Ovary (tissue), 3 donors: ENCODE data around the gene PCTP.

ENCODE experiments used
- EP300 ChIP-seq: sonication (generic); formaldehyde crosslinking; IDR thresholded peaks from one replicate; pipeline ENCODE4 v1.6.1; 2017; ENCODE audit warnings: antibody characterized with exemption
- POLR2A ChIP-seq: fragments of 450-650 bp; IDR thresholded peaks from one replicate; pipeline ENCODE4 v1.6.1; 2017; ENCODE audit warnings: antibody characterized with exemption, mild to moderate bottlenecking, moderate library complexity
- TF ChIP-seq, protein P1 (sequence below), 3 donors: fragments of 450-650 bp in 2 of 3; fragments of 200-600 bp in 1 of 3; IDR thresholded peaks; one replicate each; pipeline versions ENCODE4 v1.5.1 to v1.8.0; 2016 to 2022; ENCODE audit warnings: antibody characterized with exemption in 3 of 3, mild to moderate bottlenecking in 1 of 3
- donor health status: DM: no; HTN: no; CAD: no.

- TF ChIP-seq, protein P1, sequence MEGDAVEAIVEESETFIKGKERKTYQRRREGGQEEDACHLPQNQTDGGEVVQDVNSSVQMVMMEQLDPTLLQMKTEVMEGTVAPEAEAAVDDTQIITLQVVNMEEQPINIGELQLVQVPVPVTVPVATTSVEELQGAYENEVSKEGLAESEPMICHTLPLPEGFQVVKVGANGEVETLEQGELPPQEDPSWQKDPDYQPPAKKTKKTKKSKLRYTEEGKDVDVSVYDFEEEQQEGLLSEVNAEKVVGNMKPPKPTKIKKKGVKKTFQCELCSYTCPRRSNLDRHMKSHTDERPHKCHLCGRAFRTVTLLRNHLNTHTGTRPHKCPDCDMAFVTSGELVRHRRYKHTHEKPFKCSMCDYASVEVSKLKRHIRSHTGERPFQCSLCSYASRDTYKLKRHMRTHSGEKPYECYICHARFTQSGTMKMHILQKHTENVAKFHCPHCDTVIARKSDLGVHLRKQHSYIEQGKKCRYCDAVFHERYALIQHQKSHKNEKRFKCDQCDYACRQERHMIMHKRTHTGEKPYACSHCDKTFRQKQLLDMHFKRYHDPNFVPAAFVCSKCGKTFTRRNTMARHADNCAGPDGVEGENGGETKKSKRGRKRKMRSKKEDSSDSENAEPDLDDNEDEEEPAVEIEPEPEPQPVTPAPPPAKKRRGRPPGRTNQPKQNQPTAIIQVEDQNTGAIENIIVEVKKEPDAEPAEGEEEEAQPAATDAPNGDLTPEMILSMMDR (IDR thresholded peaks at IDR 0.05), result no peak
- TF ChIP-seq EP300, result no peak
- TF ChIP-seq POLR2A, result no peak
These were observed 20.5 kb upstream of the PCTP start for GRCh38 chr17:55730380-55730779.
